ENCODE results near the gene TMEM198.

GRCh38 chr2:219598308-219599078 is 54.7 kb downstream of the TMEM198 start:
- TF ChIP-seq CTCF (conservative IDR thresholded peaks at IDR 0.05) = no peak
- TF ChIP-seq ZFX (IDR thresholded peaks at IDR 0.05) = no peak

All from C4-2B (cell line).